ENCODE measurements around the gene FOXP2. TPM values are rescaled to one million over a fixed set of nuclear protein-coding genes. Genes with fewer than 3 reads are reported as not detected.

FOXP2 gene
- total RNA-seq, 3 donors from 2014 or later: 5.9 to 21.3 (median 11.1) TPM

DNA sequence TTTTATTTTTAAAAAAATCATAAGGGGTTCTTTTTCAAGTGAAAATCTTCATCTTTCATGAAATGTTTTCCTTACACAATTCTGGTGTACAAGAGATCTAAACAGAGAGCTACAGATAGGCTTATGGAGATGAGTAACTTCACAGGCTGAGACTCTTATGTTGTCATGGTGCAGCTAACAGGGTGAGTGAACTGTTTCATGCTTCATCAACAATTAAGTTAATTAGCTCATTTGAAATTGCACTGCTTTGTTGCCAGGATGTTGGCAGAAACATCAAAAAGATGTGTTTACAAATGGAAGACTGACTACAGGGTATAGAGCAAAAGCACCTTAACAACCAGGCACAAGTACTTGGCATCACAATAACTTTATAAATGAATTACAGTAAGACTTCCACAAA lies 230.8 kb downstream of the FOXP2 start:
- H3K4me3 ChIP-seq: no peak overlapping the region
- DNase-seq (ENCODE audit: low spot score in 2 of 2): no peak
- H3K9me3 ChIP-seq: no peaks in the 10 kb centered on the region
- H3K36me3 ChIP-seq: no peaks in the 10 kb centered on the region
- H3K4me1 ChIP-seq: no peaks in the 10 kb centered on the region
- H3K27ac ChIP-seq: no peak overlapping the region
- intact Hi-C loops (cut with DNase I; ENCODE audit: low total_unique reads): no loop called here
- TF ChIP-seq, protein P1, sequence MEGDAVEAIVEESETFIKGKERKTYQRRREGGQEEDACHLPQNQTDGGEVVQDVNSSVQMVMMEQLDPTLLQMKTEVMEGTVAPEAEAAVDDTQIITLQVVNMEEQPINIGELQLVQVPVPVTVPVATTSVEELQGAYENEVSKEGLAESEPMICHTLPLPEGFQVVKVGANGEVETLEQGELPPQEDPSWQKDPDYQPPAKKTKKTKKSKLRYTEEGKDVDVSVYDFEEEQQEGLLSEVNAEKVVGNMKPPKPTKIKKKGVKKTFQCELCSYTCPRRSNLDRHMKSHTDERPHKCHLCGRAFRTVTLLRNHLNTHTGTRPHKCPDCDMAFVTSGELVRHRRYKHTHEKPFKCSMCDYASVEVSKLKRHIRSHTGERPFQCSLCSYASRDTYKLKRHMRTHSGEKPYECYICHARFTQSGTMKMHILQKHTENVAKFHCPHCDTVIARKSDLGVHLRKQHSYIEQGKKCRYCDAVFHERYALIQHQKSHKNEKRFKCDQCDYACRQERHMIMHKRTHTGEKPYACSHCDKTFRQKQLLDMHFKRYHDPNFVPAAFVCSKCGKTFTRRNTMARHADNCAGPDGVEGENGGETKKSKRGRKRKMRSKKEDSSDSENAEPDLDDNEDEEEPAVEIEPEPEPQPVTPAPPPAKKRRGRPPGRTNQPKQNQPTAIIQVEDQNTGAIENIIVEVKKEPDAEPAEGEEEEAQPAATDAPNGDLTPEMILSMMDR (IDR thresholded peaks at IDR 0.05): no peak
- TF ChIP-seq POLR2AphosphoS5 (IDR thresholded peaks at IDR 0.05) (no peak), POLR2A (IDR thresholded peaks at IDR 0.05) (no peak)
- no peaks in the 10 kb centered on the region for H3K27me3 ChIP-seq

GRCh38 chr7:114647518-114647917 lies 232.9 kb downstream of the FOXP2 start:
- intact Hi-C loops (cut with DNase I; ENCODE audit: low total_unique reads): no loop called here
- Histone ChIP-seq H3K9me3 (no peaks in the 10 kb centered on the region), H3K27me3 (no peaks in the 10 kb centered on the region), H3K4me1 (no peaks in the 10 kb centered on the region), H3K36me3 (no peaks in the 10 kb centered on the region), H3K27ac (no peak overlapping the region), H3K4me3 (no peak overlapping the region)
- no peak for DNase-seq (ENCODE audit: low spot score in 2 of 2)
- TF ChIP-seq, protein P1 (IDR thresholded peaks at IDR 0.05): no peak
- TF ChIP-seq POLR2A (IDR thresholded peaks at IDR 0.05): no peak
- no peak for TF ChIP-seq POLR2AphosphoS5 (IDR thresholded peaks at IDR 0.05)

DNA sequence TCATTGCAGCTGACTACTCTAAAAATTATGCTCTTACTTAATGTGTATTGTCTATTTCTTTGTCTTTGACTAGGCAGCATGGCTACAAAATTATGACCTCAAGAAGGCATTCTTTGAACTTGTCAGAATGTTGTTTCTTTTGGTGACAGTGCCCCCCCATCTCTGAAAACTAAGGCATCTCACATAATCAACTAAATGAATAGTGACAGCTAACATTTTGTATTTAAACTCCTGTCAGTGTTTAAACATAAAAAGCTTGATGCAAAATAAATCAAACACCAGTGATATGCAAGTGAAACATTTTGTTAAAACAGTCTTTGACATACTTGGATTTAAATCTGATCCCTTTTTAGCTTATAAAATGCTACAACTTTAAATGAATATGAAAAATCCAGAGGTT lies 233.5 kb downstream of the FOXP2 start:
- intact Hi-C loops (cut with DNase I; ENCODE audit: low total_unique reads): no loop called here
- TF ChIP-seq, protein P1 (IDR thresholded peaks at IDR 0.05): no peak
- TF ChIP-seq POLR2AphosphoS5 (IDR thresholded peaks at IDR 0.05) (no peak), POLR2A (IDR thresholded peaks at IDR 0.05) (no peak)
- Histone ChIP-seq H3K4me3 (no peak overlapping the region), H3K4me1 (no peaks in the 10 kb centered on the region), H3K9me3 (no peaks in the 10 kb centered on the region), H3K27ac (no peak overlapping the region), H3K27me3 (no peaks in the 10 kb centered on the region), H3K36me3 (no peaks in the 10 kb centered on the region)
- DNase-seq (ENCODE audit: low spot score in 2 of 2): no peak

DNA sequence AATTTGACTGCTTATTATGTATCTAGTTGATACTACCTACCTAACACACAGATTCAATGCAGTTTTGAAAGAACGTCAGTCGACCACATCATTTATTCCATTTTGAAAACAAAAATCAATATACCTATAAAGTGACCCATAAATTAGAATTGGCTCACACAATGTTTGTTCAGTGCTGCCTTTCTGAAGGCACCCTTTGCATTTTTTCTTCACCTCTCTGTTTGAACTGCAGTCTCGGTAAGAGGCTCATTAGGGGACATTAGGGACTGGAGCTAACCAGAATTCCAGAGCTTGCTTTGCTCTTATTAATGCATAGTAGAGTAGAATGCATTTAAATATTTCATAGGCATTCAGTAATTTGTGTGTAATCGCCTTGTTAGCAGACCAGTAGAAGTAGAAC lies 234.1 kb downstream of the FOXP2 start:
- no peaks in the 10 kb centered on the region for H3K9me3 ChIP-seq
- DNase-seq (ENCODE audit: low spot score in 2 of 2): no peak
- no peak for TF ChIP-seq POLR2A (IDR thresholded peaks at IDR 0.05)
- TF ChIP-seq POLR2AphosphoS5 (IDR thresholded peaks at IDR 0.05): no peak
- TF ChIP-seq, protein P1 (IDR thresholded peaks at IDR 0.05): no peak
- H3K27ac ChIP-seq: no peak overlapping the region
- H3K4me1 ChIP-seq: no peaks in the 10 kb centered on the region
- intact Hi-C loops (cut with DNase I; ENCODE audit: low total_unique reads): no loop called here
- H3K27me3 ChIP-seq: no peaks in the 10 kb centered on the region
- no peak overlapping the region for H3K4me3 ChIP-seq
- no peaks in the 10 kb centered on the region for H3K36me3 ChIP-seq

GRCh38 chr7:114649689-114650088 lies 235.1 kb downstream of the FOXP2 start:
- no peak for DNase-seq (ENCODE audit: low spot score in 2 of 2)
- H3K27ac ChIP-seq: no peak overlapping the region
- no peaks in the 10 kb centered on the region for H3K27me3 ChIP-seq
- H3K4me1 ChIP-seq: no peaks in the 10 kb centered on the region
- no peaks in the 10 kb centered on the region for H3K9me3 ChIP-seq
- no peaks in the 10 kb centered on the region for H3K36me3 ChIP-seq
- TF ChIP-seq, protein P1 (IDR thresholded peaks at IDR 0.05): no peak
- intact Hi-C loops (cut with DNase I; ENCODE audit: low total_unique reads): no loop called here
- H3K4me3 ChIP-seq: no peak overlapping the region
